ENCODE results near the gene CEBPB.

CEBPB gene

GRCh38 chr20:50196896-50197295, 6.3 kb downstream of the CEBPB start:
- no peaks in the 10 kb centered on the region for H3K36me3 ChIP-seq (ENCODE audit: insufficient read depth)
- H3K4me1 ChIP-seq (ENCODE audit: low read depth, poor library complexity, severe bottlenecking) = peaks cover 12% of the 10 kb centered on the region
- no peak overlapping the region for H2AFZ ChIP-seq (ENCODE audit: low read depth)
- no peak overlapping the region for H3K27ac ChIP-seq
- H3K9ac ChIP-seq = no peak overlapping the region
- no peak for TF ChIP-seq CTCF (conservative IDR thresholded peaks at IDR 0.05; ENCODE audit: low read depth, low read length)
- no peak overlapping the region for H3K4me2 ChIP-seq
- peaks cover 23% of the 10 kb centered on the region for H3K79me2 ChIP-seq (ENCODE audit: insufficient read depth, low read depth)
- H3K27me3 ChIP-seq (ENCODE audit: insufficient read depth, low read depth) = no peaks in the 10 kb centered on the region
- 0 out of 2 replicates have a peak, but pooled peaks cover 4% of the 10 kb centered on the region for H4K20me1 ChIP-seq (ENCODE audit: insufficient read depth)
- H3K4me3 ChIP-seq (IDR thresholded peaks at IDR 0.05; ENCODE audit: insufficient read depth, low read depth, low read length) = no peak overlapping the region

- H3K4me3 ChIP-seq (IDR thresholded peaks at IDR 0.05; ENCODE audit: insufficient read depth, low read depth, low read length) = no peak overlapping the region
- H3K27ac ChIP-seq = no peak overlapping the region
- H3K27me3 ChIP-seq (ENCODE audit: insufficient read depth, low read depth) = no peaks in the 10 kb centered on the region
- TF ChIP-seq CTCF (conservative IDR thresholded peaks at IDR 0.05; ENCODE audit: low read depth, low read length) = no peak
- peaks cover 12% of the 10 kb centered on the region for H3K4me1 ChIP-seq (ENCODE audit: low read depth, poor library complexity, severe bottlenecking)
- H3K9ac ChIP-seq = no peak overlapping the region
- no peak overlapping the region for H2AFZ ChIP-seq (ENCODE audit: low read depth)
- H3K4me2 ChIP-seq = no peak overlapping the region
- no peaks in the 10 kb centered on the region for H3K36me3 ChIP-seq (ENCODE audit: insufficient read depth)
- peaks cover 19% of the 10 kb centered on the region for H3K79me2 ChIP-seq (ENCODE audit: insufficient read depth, low read depth)
- 0 out of 2 replicates have a peak, but pooled peaks cover 4% of the 10 kb centered on the region for H4K20me1 ChIP-seq (ENCODE audit: insufficient read depth)
Observed at GRCh38 chr20:50197463-50198179, 7.0 kb downstream of the CEBPB start.

GRCh38 chr20:50198180-50198666, 7.6 kb downstream of the CEBPB start:
- no peak overlapping the region for H3K27ac ChIP-seq
- H4K20me1 ChIP-seq (ENCODE audit: insufficient read depth) = 0 out of 2 replicates have a peak, but pooled peaks cover 4% of the 10 kb centered on the region
- H3K9ac ChIP-seq = no peak overlapping the region
- H3K4me1 ChIP-seq (ENCODE audit: low read depth, poor library complexity, severe bottlenecking) = peaks cover 12% of the 10 kb centered on the region
- H3K79me2 ChIP-seq (ENCODE audit: insufficient read depth, low read depth) = peaks cover 13% of the 10 kb centered on the region
- no peaks in the 10 kb centered on the region for H3K36me3 ChIP-seq (ENCODE audit: insufficient read depth)
- no peak overlapping the region for H3K4me2 ChIP-seq
- no peak overlapping the region for H3K4me3 ChIP-seq (IDR thresholded peaks at IDR 0.05; ENCODE audit: insufficient read depth, low read depth, low read length)
- H3K27me3 ChIP-seq (ENCODE audit: insufficient read depth, low read depth) = no peaks in the 10 kb centered on the region
- H2AFZ ChIP-seq (ENCODE audit: low read depth) = no peak overlapping the region
- TF ChIP-seq CTCF (conservative IDR thresholded peaks at IDR 0.05; ENCODE audit: low read depth, low read length) = no peak

- no peak overlapping the region for H3K4me2 ChIP-seq
- 0 out of 2 replicates have a peak, but pooled peaks cover 4% of the 10 kb centered on the region for H4K20me1 ChIP-seq (ENCODE audit: insufficient read depth)
- no peaks in the 10 kb centered on the region for H3K27me3 ChIP-seq (ENCODE audit: insufficient read depth, low read depth)
- H2AFZ ChIP-seq (ENCODE audit: low read depth) = no peak overlapping the region
- H3K4me3 ChIP-seq (IDR thresholded peaks at IDR 0.05; ENCODE audit: insufficient read depth, low read depth, low read length) = no peak overlapping the region
- H3K27ac ChIP-seq = no peak overlapping the region
- no peak overlapping the region for H3K9ac ChIP-seq
- peaks cover 8% of the 10 kb centered on the region for H3K4me1 ChIP-seq (ENCODE audit: low read depth, poor library complexity, severe bottlenecking)
- no peak for TF ChIP-seq CTCF (conservative IDR thresholded peaks at IDR 0.05; ENCODE audit: low read depth, low read length)
- peaks cover 8% of the 10 kb centered on the region for H3K79me2 ChIP-seq (ENCODE audit: insufficient read depth, low read depth)
- H3K36me3 ChIP-seq (ENCODE audit: insufficient read depth) = no peaks in the 10 kb centered on the region
Observed at GRCh38 chr20:50198716-50199115, 8.1 kb downstream of the CEBPB start.
